ENCODE results near the gene HOXC9.

Gene HOXC9

GRCh38 chr12:53999559-54000115 lies 324 bp upstream of the HOXC9 start:
- DNase-seq (ENCODE audit: low read depth in 2 of 2, low spot score in 1 of 2) = no peak

GRCh38 chr12:54001283-54002187 lies 1.6 kb downstream of the HOXC9 start:
- no peak for DNase-seq (ENCODE audit: low read depth in 2 of 2, low spot score in 1 of 2)

- no peak for DNase-seq (ENCODE audit: low read depth in 2 of 2, low spot score in 1 of 2)
Observed at GRCh38 chr12:54002278-54002914, 2.4 kb downstream of the HOXC9 start.

GRCh38 chr12:54002915-54003389 lies 3.0 kb downstream of the HOXC9 start:
- DNase-seq (ENCODE audit: low read depth in 2 of 2, low spot score in 1 of 2) = no peak

GRCh38 chr12:54003625-54004024 lies 3.7 kb downstream of the HOXC9 start:
- DNase-seq (ENCODE audit: low read depth in 2 of 2, low spot score in 1 of 2) = no peak

- DNase-seq (ENCODE audit: low read depth in 2 of 2, low spot score in 1 of 2) = no peak
Observed at GRCh38 chr12:54004063-54004840, 4.3 kb downstream of the HOXC9 start.

GRCh38 chr12:54004841-54005530 lies 5.0 kb downstream of the HOXC9 start:
- DNase-seq (ENCODE audit: low read depth in 2 of 2, low spot score in 1 of 2) = no peak

GRCh38 chr12:54005531-54005852 lies 5.5 kb downstream of the HOXC9 start:
- no peak for DNase-seq (ENCODE audit: low read depth in 2 of 2, low spot score in 1 of 2)

GRCh38 chr12:54005853-54006558 lies 6.0 kb downstream of the HOXC9 start:
- DNase-seq (ENCODE audit: low read depth in 2 of 2, low spot score in 1 of 2) = peak; percentile 74 to 78

- no peak for DNase-seq (ENCODE audit: low read depth in 2 of 2, low spot score in 1 of 2)
Observed at GRCh38 chr12:54006559-54007220, 6.7 kb downstream of the HOXC9 start.

- no peak for DNase-seq (ENCODE audit: low read depth in 2 of 2, low spot score in 1 of 2)
Observed at GRCh38 chr12:54007538-54008259, 7.7 kb downstream of the HOXC9 start.

GRCh38 chr12:54008260-54008552 lies 8.2 kb downstream of the HOXC9 start:
- no peak for DNase-seq (ENCODE audit: low read depth in 2 of 2, low spot score in 1 of 2)

- no peak for DNase-seq (ENCODE audit: low read depth in 2 of 2, low spot score in 1 of 2)
Observed at GRCh38 chr12:54009171-54010052, 9.5 kb downstream of the HOXC9 start.

GRCh38 chr12:54010053-54010971 lies 10.4 kb downstream of the HOXC9 start:
- DNase-seq (ENCODE audit: low read depth in 2 of 2, low spot score in 1 of 2) = no peak

GRCh38 chr12:54010972-54011664 lies 11.2 kb downstream of the HOXC9 start:
- no peak for DNase-seq (ENCODE audit: low read depth in 2 of 2, low spot score in 1 of 2)

GRCh38 chr12:54011665-54012532 lies 11.9 kb downstream of the HOXC9 start:
- no peak for DNase-seq (ENCODE audit: low read depth in 2 of 2, low spot score in 1 of 2)
